ENCODE measurements around the gene BLACAT1.

DNA sequence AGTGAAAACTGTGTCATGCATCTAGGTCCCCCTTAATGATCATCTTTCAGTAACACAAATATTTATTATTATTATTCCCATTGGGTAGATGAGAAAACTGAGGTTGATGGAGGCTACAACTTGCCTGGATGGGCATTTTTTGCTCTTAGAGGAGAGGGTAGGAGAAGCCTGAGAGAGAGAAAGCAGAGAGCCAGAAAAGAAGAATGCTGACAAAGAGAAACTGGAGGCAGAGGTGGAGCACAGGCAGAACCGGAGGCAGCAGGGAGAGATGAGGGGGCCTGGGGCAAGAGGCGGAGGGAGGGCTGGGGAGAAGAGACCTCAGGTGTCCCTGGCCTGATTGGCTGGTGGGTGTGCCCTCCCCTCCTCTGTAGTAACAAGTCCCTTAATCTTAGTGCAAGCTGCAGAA lies 4.1 kb downstream of the BLACAT1 start:
- TF ChIP-seq, protein P1, sequence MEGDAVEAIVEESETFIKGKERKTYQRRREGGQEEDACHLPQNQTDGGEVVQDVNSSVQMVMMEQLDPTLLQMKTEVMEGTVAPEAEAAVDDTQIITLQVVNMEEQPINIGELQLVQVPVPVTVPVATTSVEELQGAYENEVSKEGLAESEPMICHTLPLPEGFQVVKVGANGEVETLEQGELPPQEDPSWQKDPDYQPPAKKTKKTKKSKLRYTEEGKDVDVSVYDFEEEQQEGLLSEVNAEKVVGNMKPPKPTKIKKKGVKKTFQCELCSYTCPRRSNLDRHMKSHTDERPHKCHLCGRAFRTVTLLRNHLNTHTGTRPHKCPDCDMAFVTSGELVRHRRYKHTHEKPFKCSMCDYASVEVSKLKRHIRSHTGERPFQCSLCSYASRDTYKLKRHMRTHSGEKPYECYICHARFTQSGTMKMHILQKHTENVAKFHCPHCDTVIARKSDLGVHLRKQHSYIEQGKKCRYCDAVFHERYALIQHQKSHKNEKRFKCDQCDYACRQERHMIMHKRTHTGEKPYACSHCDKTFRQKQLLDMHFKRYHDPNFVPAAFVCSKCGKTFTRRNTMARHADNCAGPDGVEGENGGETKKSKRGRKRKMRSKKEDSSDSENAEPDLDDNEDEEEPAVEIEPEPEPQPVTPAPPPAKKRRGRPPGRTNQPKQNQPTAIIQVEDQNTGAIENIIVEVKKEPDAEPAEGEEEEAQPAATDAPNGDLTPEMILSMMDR (IDR thresholded peaks at IDR 0.05; ENCODE audit: poor library complexity, severe bottlenecking) = no peak
- TF ChIP-seq EZH2 (IDR thresholded peaks at IDR 0.05; ENCODE audit: borderline replicate concordance, insufficient read depth, low read length, poor library complexity, severe bottlenecking) (no peak), RAD21 (conservative IDR thresholded peaks at IDR 0.05) (no peak), POLR2AphosphoS5 (IDR thresholded peaks at IDR 0.05) (no peak), TAF1 (IDR thresholded peaks at IDR 0.05; ENCODE audit: low read depth) (no peak)
- TF ChIP-seq, protein P2, sequence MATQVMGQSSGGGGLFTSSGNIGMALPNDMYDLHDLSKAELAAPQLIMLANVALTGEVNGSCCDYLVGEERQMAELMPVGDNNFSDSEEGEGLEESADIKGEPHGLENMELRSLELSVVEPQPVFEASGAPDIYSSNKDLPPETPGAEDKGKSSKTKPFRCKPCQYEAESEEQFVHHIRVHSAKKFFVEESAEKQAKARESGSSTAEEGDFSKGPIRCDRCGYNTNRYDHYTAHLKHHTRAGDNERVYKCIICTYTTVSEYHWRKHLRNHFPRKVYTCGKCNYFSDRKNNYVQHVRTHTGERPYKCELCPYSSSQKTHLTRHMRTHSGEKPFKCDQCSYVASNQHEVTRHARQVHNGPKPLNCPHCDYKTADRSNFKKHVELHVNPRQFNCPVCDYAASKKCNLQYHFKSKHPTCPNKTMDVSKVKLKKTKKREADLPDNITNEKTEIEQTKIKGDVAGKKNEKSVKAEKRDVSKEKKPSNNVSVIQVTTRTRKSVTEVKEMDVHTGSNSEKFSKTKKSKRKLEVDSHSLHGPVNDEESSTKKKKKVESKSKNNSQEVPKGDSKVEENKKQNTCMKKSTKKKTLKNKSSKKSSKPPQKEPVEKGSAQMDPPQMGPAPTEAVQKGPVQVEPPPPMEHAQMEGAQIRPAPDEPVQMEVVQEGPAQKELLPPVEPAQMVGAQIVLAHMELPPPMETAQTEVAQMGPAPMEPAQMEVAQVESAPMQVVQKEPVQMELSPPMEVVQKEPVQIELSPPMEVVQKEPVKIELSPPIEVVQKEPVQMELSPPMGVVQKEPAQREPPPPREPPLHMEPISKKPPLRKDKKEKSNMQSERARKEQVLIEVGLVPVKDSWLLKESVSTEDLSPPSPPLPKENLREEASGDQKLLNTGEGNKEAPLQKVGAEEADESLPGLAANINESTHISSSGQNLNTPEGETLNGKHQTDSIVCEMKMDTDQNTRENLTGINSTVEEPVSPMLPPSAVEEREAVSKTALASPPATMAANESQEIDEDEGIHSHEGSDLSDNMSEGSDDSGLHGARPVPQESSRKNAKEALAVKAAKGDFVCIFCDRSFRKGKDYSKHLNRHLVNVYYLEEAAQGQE (IDR thresholded peaks at IDR 0.05; ENCODE audit: borderline replicate concordance) = no peak
